Stimulated activated CD8-positive, alpha-beta memory T cell treated with anti-CD3 and anti-CD28 coated beads, Interleukin-15, amount 100 ng/mL, for 4 hours (primary cell): ENCODE results near the gene MATN1.
"Not testable (repeated sequence)": the region's sequence is repeated elsewhere in the genome, so short reads cannot be mapped to it uniquely, and the experiment has no call there.

Source experiments
- DNase-seq, 2 donors: peaks; one replicate each; pipeline ENCODE4 v3.0.0-alpha.2; 2020; ENCODE audit warnings: low read depth in 2 of 2

MATN1 gene

GRCh38 chr1:30697571-30698376 lies 25.6 kb downstream of the MATN1 start:
- no peak for DNase-seq

GRCh38 chr1:30696831-30697230 lies 26.6 kb downstream of the MATN1 start:
- DNase-seq: no peak

- DNase-seq: no peak
These were observed 27.9 kb downstream of the MATN1 start for GRCh38 chr1:30695439-30695841.

- DNase-seq: no peak
These were observed 28.9 kb downstream of the MATN1 start for GRCh38 chr1:30694280-30695175.

GRCh38 chr1:30693822-30694221 lies 29.6 kb downstream of the MATN1 start:
- no peak for DNase-seq

GRCh38 chr1:30693366-30693765 lies 30.0 kb downstream of the MATN1 start:
- no peak for DNase-seq

- no peak for DNase-seq
These were observed 30.5 kb downstream of the MATN1 start for GRCh38 chr1:30692948-30693301.

- no peak for DNase-seq
These were observed 31.0 kb downstream of the MATN1 start for GRCh38 chr1:30692201-30692947.

GRCh38 chr1:30691480-30691879 lies 31.9 kb downstream of the MATN1 start:
- no peak for DNase-seq

GRCh38 chr1:30689901-30690645 lies 33.3 kb downstream of the MATN1 start:
- no peak for DNase-seq

- DNase-seq: no peak
These were observed 34.2 kb downstream of the MATN1 start for GRCh38 chr1:30688920-30689794.

GRCh38 chr1:30688516-30688915 lies 34.9 kb downstream of the MATN1 start:
- DNase-seq: not testable (repeated sequence)

- no peak for DNase-seq
These were observed 35.5 kb downstream of the MATN1 start for GRCh38 chr1:30687886-30688285.

GRCh38 chr1:30686236-30686935 lies 37.0 kb downstream of the MATN1 start:
- DNase-seq: no peak

GRCh38 chr1:30685796-30686165 lies 37.6 kb downstream of the MATN1 start:
- no peak for DNase-seq

GRCh38 chr1:30684881-30685795 lies 38.2 kb downstream of the MATN1 start:
- no peak for DNase-seq

- DNase-seq: no peak
These were observed 39.1 kb downstream of the MATN1 start for GRCh38 chr1:30684259-30684658.

- DNase-seq: no peak
These were observed 39.7 kb downstream of the MATN1 start for GRCh38 chr1:30683699-30684098.
